A549 (cell line): ENCODE data around the gene BPNT1.

Experiments
- EP300 ChIP-seq, 2 experiments: fragments of >200 bp; sonication (Bioruptor Twin); formaldehyde crosslinking; IDR thresholded peaks; 2 replicates in 1 of 2; 3 replicates in 1 of 2; pipeline ENCODE4 v1.6.1; 2016 to 2017
- JUN ChIP-seq, 2 experiments: fragments of >200 bp; sonication (Bioruptor Twin); formaldehyde crosslinking; IDR thresholded peaks; 2 replicates in 1 of 2; 3 replicates in 1 of 2; pipeline ENCODE4 v1.6.1; 2016 to 2017
- TF ChIP-seq, protein P1 (sequence below): fragments of 200-600 bp; sonication (generic); IDR thresholded peaks from 2 replicates; pipeline ENCODE4 v1.6.1; 2016; ENCODE audit warnings: antibody characterized with exemption, mild to moderate bottlenecking, moderate library complexity

GRCh38 chr1:220084460-220084859 is 5.1 kb downstream of the BPNT1 start:
- TF ChIP-seq, protein P1, sequence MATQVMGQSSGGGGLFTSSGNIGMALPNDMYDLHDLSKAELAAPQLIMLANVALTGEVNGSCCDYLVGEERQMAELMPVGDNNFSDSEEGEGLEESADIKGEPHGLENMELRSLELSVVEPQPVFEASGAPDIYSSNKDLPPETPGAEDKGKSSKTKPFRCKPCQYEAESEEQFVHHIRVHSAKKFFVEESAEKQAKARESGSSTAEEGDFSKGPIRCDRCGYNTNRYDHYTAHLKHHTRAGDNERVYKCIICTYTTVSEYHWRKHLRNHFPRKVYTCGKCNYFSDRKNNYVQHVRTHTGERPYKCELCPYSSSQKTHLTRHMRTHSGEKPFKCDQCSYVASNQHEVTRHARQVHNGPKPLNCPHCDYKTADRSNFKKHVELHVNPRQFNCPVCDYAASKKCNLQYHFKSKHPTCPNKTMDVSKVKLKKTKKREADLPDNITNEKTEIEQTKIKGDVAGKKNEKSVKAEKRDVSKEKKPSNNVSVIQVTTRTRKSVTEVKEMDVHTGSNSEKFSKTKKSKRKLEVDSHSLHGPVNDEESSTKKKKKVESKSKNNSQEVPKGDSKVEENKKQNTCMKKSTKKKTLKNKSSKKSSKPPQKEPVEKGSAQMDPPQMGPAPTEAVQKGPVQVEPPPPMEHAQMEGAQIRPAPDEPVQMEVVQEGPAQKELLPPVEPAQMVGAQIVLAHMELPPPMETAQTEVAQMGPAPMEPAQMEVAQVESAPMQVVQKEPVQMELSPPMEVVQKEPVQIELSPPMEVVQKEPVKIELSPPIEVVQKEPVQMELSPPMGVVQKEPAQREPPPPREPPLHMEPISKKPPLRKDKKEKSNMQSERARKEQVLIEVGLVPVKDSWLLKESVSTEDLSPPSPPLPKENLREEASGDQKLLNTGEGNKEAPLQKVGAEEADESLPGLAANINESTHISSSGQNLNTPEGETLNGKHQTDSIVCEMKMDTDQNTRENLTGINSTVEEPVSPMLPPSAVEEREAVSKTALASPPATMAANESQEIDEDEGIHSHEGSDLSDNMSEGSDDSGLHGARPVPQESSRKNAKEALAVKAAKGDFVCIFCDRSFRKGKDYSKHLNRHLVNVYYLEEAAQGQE: no peak
- TF ChIP-seq EP300 (IDR thresholded peaks at IDR 0.05) (no peak), JUN (IDR thresholded peaks at IDR 0.05) (no peak)
